PFSK-1 (cell line): ENCODE data around the gene IRAK1.

Experiments used
- FOXP2 ChIP-seq: optimal IDR thresholded peaks from 2 replicates; pipeline ENCODE3; 2011; ENCODE audit warnings: borderline replicate concordance, control low read depth, inconsistent platforms; ENCODE audit not compliant: insufficient read depth; ENCODE audit errors: extremely low read length, extremely low read depth
- POLR2AphosphoS5 ChIP-seq: IDR thresholded peaks from 2 replicates; pipeline ENCODE4 v1.6.1; 2012; ENCODE audit warnings: low read depth, mild to moderate bottlenecking, control low read depth, low read length, moderate library complexity
- SIN3A ChIP-seq: IDR thresholded peaks from 2 replicates; pipeline ENCODE4 v1.6.1; 2012; ENCODE audit warnings: mild to moderate bottlenecking, low read length, moderate library complexity, borderline replicate concordance; ENCODE audit not compliant: insufficient read depth
- TAF1 ChIP-seq: IDR thresholded peaks from 2 replicates; pipeline ENCODE4 v1.6.1; 2012; ENCODE audit warnings: low read length, control low read depth, borderline replicate concordance; ENCODE audit not compliant: insufficient read depth
- TF ChIP-seq, protein P1 (sequence below), 2 experiments: IDR thresholded peaks; 2 replicates each; pipeline versions ENCODE4 v1.6.1 to v1.8.0; 2011 to 2012; ENCODE audit warnings: low read depth in 2 of 2, low read length in 2 of 2, control low read depth in 1 of 2, inconsistent platforms in 1 of 2, mild to moderate bottlenecking in 1 of 2, moderate library complexity in 1 of 2; ENCODE audit not compliant: insufficient read depth in 1 of 2

DNA sequence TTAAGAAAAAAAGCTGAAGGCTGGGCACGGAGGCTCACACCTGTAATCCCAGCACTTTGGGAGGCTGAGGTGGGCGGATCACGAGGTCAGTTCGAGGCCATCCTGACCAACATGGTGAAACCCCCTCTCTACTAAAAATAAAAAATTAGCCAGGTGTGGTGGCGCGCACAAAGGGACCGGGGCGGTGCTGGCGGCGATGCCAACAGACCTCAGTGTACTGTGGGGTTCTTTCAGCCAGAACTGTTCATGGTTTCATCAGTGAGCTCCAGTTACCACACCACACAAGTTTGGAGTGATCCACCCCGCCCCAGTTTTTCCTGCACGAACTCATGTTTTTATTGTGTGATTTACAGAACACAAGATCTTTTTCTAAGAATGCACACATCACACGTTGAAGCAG lies 21.2 kb upstream of the IRAK1 start:
- TF ChIP-seq, protein P1, sequence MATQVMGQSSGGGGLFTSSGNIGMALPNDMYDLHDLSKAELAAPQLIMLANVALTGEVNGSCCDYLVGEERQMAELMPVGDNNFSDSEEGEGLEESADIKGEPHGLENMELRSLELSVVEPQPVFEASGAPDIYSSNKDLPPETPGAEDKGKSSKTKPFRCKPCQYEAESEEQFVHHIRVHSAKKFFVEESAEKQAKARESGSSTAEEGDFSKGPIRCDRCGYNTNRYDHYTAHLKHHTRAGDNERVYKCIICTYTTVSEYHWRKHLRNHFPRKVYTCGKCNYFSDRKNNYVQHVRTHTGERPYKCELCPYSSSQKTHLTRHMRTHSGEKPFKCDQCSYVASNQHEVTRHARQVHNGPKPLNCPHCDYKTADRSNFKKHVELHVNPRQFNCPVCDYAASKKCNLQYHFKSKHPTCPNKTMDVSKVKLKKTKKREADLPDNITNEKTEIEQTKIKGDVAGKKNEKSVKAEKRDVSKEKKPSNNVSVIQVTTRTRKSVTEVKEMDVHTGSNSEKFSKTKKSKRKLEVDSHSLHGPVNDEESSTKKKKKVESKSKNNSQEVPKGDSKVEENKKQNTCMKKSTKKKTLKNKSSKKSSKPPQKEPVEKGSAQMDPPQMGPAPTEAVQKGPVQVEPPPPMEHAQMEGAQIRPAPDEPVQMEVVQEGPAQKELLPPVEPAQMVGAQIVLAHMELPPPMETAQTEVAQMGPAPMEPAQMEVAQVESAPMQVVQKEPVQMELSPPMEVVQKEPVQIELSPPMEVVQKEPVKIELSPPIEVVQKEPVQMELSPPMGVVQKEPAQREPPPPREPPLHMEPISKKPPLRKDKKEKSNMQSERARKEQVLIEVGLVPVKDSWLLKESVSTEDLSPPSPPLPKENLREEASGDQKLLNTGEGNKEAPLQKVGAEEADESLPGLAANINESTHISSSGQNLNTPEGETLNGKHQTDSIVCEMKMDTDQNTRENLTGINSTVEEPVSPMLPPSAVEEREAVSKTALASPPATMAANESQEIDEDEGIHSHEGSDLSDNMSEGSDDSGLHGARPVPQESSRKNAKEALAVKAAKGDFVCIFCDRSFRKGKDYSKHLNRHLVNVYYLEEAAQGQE (IDR thresholded peaks at IDR 0.05; ENCODE audit: insufficient read depth in 1 of 2, low read depth in 2 of 2, low read length in 2 of 2) = no peak
- TF ChIP-seq POLR2AphosphoS5 (no peak), SIN3A (no peak), TAF1 (no peak), FOXP2 (no peak)
